Activated naive CD8-positive, alpha-beta T cell treated with anti-CD3 and anti-CD28 coated beads for 36 hours (primary cell): Measurements from ENCODE around the gene TMEM131L. TPM values are rescaled to one million over a fixed set of nuclear protein-coding genes. Genes with fewer than 3 reads are reported as not detected.
"Not testable (repeated sequence)": the region's sequence is repeated elsewhere in the genome, so short reads cannot be mapped to it uniquely, and the experiment has no call there.

Experiments
- DNase-seq: peaks from one replicate; pipeline ENCODE4 v3.0.0; 2021
- H3K27ac Mint-ChIP-seq: one replicate; pipeline ENCODE4 v1.8.0; 2022; ENCODE audit warnings: mild to moderate bottlenecking, moderate library complexity, mixed read lengths
- H3K27me3 Mint-ChIP-seq: one replicate; pipeline ENCODE4 v1.8.0; 2022; ENCODE audit warnings: mild to moderate bottlenecking, mixed read lengths
- H3K36me3 Mint-ChIP-seq: one replicate; pipeline ENCODE4 v1.8.0; 2021; ENCODE audit warnings: mild to moderate bottlenecking, mixed read lengths
- H3K4me1 Mint-ChIP-seq: one replicate; pipeline ENCODE4 v1.8.0; 2021; ENCODE audit warnings: mixed read lengths
- H3K4me3 Mint-ChIP-seq: one replicate; pipeline ENCODE4 v1.8.0; 2022; ENCODE audit warnings: mild to moderate bottlenecking, moderate library complexity, mixed read lengths
- H3K9me3 Mint-ChIP-seq: one replicate; pipeline ENCODE4 v1.8.0; 2022; ENCODE audit warnings: mixed read lengths
- total RNA-seq, 2 experiments: library from RNA; stranded (reverse); gene quantifications; one replicate each; pipeline ENCODE4 v1.2.3, GENCODE V29; 2021

TMEM131L gene
- total RNA-seq, 2 experiments from 2014 or later, result 45.4 to 48.1 TPM

GRCh38 chr4:153593161-153593560 is 127.0 kb downstream of the TMEM131L start:
- Mint-ChIP-seq H3K27ac (no peak overlapping the region), H3K9me3 (no peaks in the 10 kb centered on the region), H3K36me3 (peaks cover 41% of the 10 kb centered on the region), H3K4me1 (peaks cover 24% of the 10 kb centered on the region), H3K4me3 (no peak overlapping the region), H3K27me3 (no peaks in the 10 kb centered on the region)
- DNase-seq, result no peak

GRCh38 chr4:153594210-153594609 is 128.1 kb downstream of the TMEM131L start:
- no peaks in the 10 kb centered on the region for H3K27me3 Mint-ChIP-seq
- DNase-seq, result no peak
- peaks cover 23% of the 10 kb centered on the region for H3K4me1 Mint-ChIP-seq
- H3K36me3 Mint-ChIP-seq, result peaks cover 42% of the 10 kb centered on the region
- no peak overlapping the region for H3K4me3 Mint-ChIP-seq
- no peaks in the 10 kb centered on the region for H3K9me3 Mint-ChIP-seq
- H3K27ac Mint-ChIP-seq, result no peak overlapping the region

GRCh38 chr4:153595894-153596601 is 129.9 kb downstream of the TMEM131L start:
- Mint-ChIP-seq H3K27me3 (no peaks in the 10 kb centered on the region), H3K4me3 (no peak overlapping the region), H3K4me1 (peaks cover 16% of the 10 kb centered on the region), H3K36me3 (peaks cover 32% of the 10 kb centered on the region), H3K9me3 (no peaks in the 10 kb centered on the region), H3K27ac (peak overlapping the region; percentile 4)
- no peak for DNase-seq

GRCh38 chr4:153602758-153603157 is 136.6 kb downstream of the TMEM131L start:
- H3K4me3 Mint-ChIP-seq, result no peak overlapping the region
- H3K4me1 Mint-ChIP-seq, result peaks cover 33% of the 10 kb centered on the region
- no peaks in the 10 kb centered on the region for H3K9me3 Mint-ChIP-seq
- H3K27me3 Mint-ChIP-seq, result no peaks in the 10 kb centered on the region
- DNase-seq, result no peak
- H3K36me3 Mint-ChIP-seq, result peaks cover 42% of the 10 kb centered on the region
- H3K27ac Mint-ChIP-seq, result peak overlapping the region; percentile 42

GRCh38 chr4:153603258-153603657 is 137.1 kb downstream of the TMEM131L start:
- H3K4me1 Mint-ChIP-seq, result peaks cover 33% of the 10 kb centered on the region
- H3K36me3 Mint-ChIP-seq, result peaks cover 38% of the 10 kb centered on the region
- peak overlapping the region; percentile 42 for H3K27ac Mint-ChIP-seq
- no peaks in the 10 kb centered on the region for H3K27me3 Mint-ChIP-seq
- peak; percentile 23 for DNase-seq
- no peak overlapping the region for H3K4me3 Mint-ChIP-seq
- H3K9me3 Mint-ChIP-seq, result no peaks in the 10 kb centered on the region

GRCh38 chr4:153603835-153604234 is 137.7 kb downstream of the TMEM131L start:
- no peak for DNase-seq
- Mint-ChIP-seq H3K4me1 (peaks cover 33% of the 10 kb centered on the region), H3K27ac (peak overlapping the region; percentile 25), H3K36me3 (peaks cover 37% of the 10 kb centered on the region), H3K27me3 (no peaks in the 10 kb centered on the region), H3K4me3 (no peak overlapping the region), H3K9me3 (no peaks in the 10 kb centered on the region)

GRCh38 chr4:153609070-153609469 is 142.9 kb downstream of the TMEM131L start:
- H3K27me3 Mint-ChIP-seq, H3K4me3 Mint-ChIP-seq, H3K27ac Mint-ChIP-seq, H3K9me3 Mint-ChIP-seq, DNase-seq: not testable (repeated sequence)
- H3K36me3 Mint-ChIP-seq, result peaks cover 43% of the 10 kb centered on the region
- peaks cover 18% of the 10 kb centered on the region for H3K4me1 Mint-ChIP-seq

GRCh38 chr4:153610623-153611376 is 144.6 kb downstream of the TMEM131L start:
- H3K36me3 Mint-ChIP-seq, result peaks cover 57% of the 10 kb centered on the region
- H3K27me3 Mint-ChIP-seq, result no peaks in the 10 kb centered on the region
- H3K27ac Mint-ChIP-seq, result no peak overlapping the region
- DNase-seq, result no peak
- no peak overlapping the region for H3K4me3 Mint-ChIP-seq
- H3K9me3 Mint-ChIP-seq, result no peaks in the 10 kb centered on the region
- H3K4me1 Mint-ChIP-seq, result peaks cover 28% of the 10 kb centered on the region

GRCh38 chr4:153611679-153612078 is 145.5 kb downstream of the TMEM131L start:
- peak overlapping the region; percentile 42 for H3K27ac Mint-ChIP-seq
- peaks cover 57% of the 10 kb centered on the region for H3K36me3 Mint-ChIP-seq
- H3K4me1 Mint-ChIP-seq, result peaks cover 26% of the 10 kb centered on the region

GRCh38 chr4:153612878-153613277 is 146.7 kb downstream of the TMEM131L start:
- no peak overlapping the region for H3K27ac Mint-ChIP-seq
- H3K9me3 Mint-ChIP-seq, result no peaks in the 10 kb centered on the region
- no peak overlapping the region for H3K4me3 Mint-ChIP-seq
- H3K36me3 Mint-ChIP-seq, result peaks cover 69% of the 10 kb centered on the region
- no peak for DNase-seq
- peaks cover 31% of the 10 kb centered on the region for H3K4me1 Mint-ChIP-seq
- no peaks in the 10 kb centered on the region for H3K27me3 Mint-ChIP-seq

More at GRCh38 chr4:153611679-153612078, 145.5 kb downstream of the TMEM131L start:
- no peak for DNase-seq
- H3K4me3 Mint-ChIP-seq, result no peak overlapping the region
- no peaks in the 10 kb centered on the region for H3K27me3 Mint-ChIP-seq
- H3K9me3 Mint-ChIP-seq, result no peaks in the 10 kb centered on the region

GRCh38 chr4:153616006-153616555 is 149.9 kb downstream of the TMEM131L start:
- H3K4me3 Mint-ChIP-seq, result no peak overlapping the region
- peak; percentile 51 for DNase-seq
- H3K9me3 Mint-ChIP-seq, result no peaks in the 10 kb centered on the region
- no peaks in the 10 kb centered on the region for H3K27me3 Mint-ChIP-seq
- H3K27ac Mint-ChIP-seq, result peak overlapping the region; percentile 81
- H3K36me3 Mint-ChIP-seq, result peaks cover 67% of the 10 kb centered on the region
- H3K4me1 Mint-ChIP-seq, result peaks cover 40% of the 10 kb centered on the region

- DNase-seq, result no peak
- Mint-ChIP-seq H3K27me3 (no peaks in the 10 kb centered on the region), H3K4me1 (peaks cover 47% of the 10 kb centered on the region), H3K36me3 (peaks cover 57% of the 10 kb centered on the region), H3K4me3 (no peak overlapping the region), H3K9me3 (no peaks in the 10 kb centered on the region), H3K27ac (peak overlapping the region; percentile 41)
Measured at GRCh38 chr4:153618833-153619232, 152.7 kb downstream of the TMEM131L start.

GRCh38 chr4:153619811-153620210 is 153.7 kb downstream of the TMEM131L start:
- peaks cover 43% of the 10 kb centered on the region for H3K4me1 Mint-ChIP-seq
- no peak for DNase-seq
- H3K4me3 Mint-ChIP-seq, result no peak overlapping the region
- H3K27ac Mint-ChIP-seq, result peak overlapping the region; percentile 58
- H3K36me3 Mint-ChIP-seq, result peaks cover 48% of the 10 kb centered on the region
- H3K27me3 Mint-ChIP-seq, result no peaks in the 10 kb centered on the region
- H3K9me3 Mint-ChIP-seq, result no peaks in the 10 kb centered on the region

- H3K4me1 Mint-ChIP-seq, result peaks cover 38% of the 10 kb centered on the region
- no peaks in the 10 kb centered on the region for H3K27me3 Mint-ChIP-seq
- H3K36me3 Mint-ChIP-seq, result peaks cover 42% of the 10 kb centered on the region
- no peaks in the 10 kb centered on the region for H3K9me3 Mint-ChIP-seq
- H3K4me3 Mint-ChIP-seq, result no peak overlapping the region
- H3K27ac Mint-ChIP-seq, result peak overlapping the region; percentile 65
- no peak for DNase-seq
Measured at GRCh38 chr4:153620352-153620751, 154.2 kb downstream of the TMEM131L start.

GRCh38 chr4:153622093-153622492 is 155.9 kb downstream of the TMEM131L start:
- Mint-ChIP-seq H3K4me3 (no peak overlapping the region), H3K4me1 (peaks cover 24% of the 10 kb centered on the region), H3K27ac (peak overlapping the region; percentile 71), H3K9me3 (no peaks in the 10 kb centered on the region), H3K27me3 (no peaks in the 10 kb centered on the region), H3K36me3 (peaks cover 37% of the 10 kb centered on the region)
- no peak for DNase-seq
